Stomach (tissue), 4 donors: ENCODE results near the gene SPOP.

Source experiments
- CTCF ChIP-seq, 7 experiments: fragments of 450-650 bp in 4 of 7; fragments of 200-600 bp in 3 of 7; sonication (generic) in 3 of 7; IDR thresholded peaks; one replicate each; pipeline ENCODE4 v1.5.1; 2016 to 2019; ENCODE audit warnings: antibody characterized with exemption in 7 of 7, control low read depth in 2 of 7, mild to moderate bottlenecking in 1 of 7
- POLR2A ChIP-seq, 4 donors: fragments of 450-650 bp; IDR thresholded peaks; one replicate each; pipeline ENCODE4 v1.6.1; 2016; ENCODE audit warnings: antibody characterized with exemption in 4 of 4, control low read depth in 2 of 4, mild to moderate bottlenecking in 1 of 4, moderate library complexity in 1 of 4
- POLR2AphosphoS5 ChIP-seq, 3 donors: sonication (generic); formaldehyde crosslinking; IDR thresholded peaks; one replicate each; pipeline ENCODE4 v1.6.1; 2016; ENCODE audit warnings: antibody characterized with exemption in 3 of 3

DNA sequence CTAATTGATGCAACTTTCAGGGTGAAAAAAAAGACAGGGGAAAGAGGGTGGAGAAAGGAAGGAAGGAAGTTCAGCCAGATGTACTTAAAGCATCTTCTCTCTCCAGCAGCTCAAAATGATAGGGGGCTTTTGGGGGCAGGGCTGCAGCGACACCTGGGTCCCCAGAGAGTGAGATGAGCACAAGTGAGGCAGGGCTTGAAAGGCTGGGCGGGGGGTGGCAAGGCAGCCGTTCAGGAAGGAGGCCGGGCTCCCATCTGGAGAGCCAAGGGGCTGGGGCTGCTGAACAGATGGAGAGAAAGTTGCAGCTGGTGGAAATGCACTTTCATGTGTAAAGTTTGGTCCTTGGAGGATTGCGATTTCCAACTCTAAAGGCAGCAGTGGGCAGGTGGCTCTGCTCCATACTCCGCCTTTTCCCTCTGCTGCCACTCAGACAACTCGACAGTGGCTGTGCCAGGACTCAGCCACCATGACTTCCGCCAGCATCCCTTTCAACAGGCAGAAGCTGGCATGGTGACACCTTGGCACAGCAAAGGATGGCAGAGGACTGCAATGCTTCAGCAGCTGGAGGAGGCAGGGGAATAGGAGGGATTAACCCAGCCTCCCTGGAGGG lies 22.2 kb upstream of the SPOP start:
- TF ChIP-seq CTCF (IDR thresholded peaks at IDR 0.05) (no peak), POLR2AphosphoS5 (IDR thresholded peaks at IDR 0.05) (no peak), POLR2A (IDR thresholded peaks at IDR 0.05) (no peak)
